A549 (cell line): ENCODE results near the gene PPP1R1C. TPM values are rescaled to one million over a fixed set of nuclear protein-coding genes. Genes with fewer than 3 reads are reported as not detected.

ENCODE experiments used
- ATAC-seq, 2 experiments: fragments of 200-7000 bp in 1 of 2; fragments of >200 bp in 1 of 2; cut with Nextera tagmentation in 1 of 2; cut with Tn5 transposase in 1 of 2; 3 replicates each; pipeline versions ENCODE4 v1.8.0 to v1.9.1; 2018 to 2020; ENCODE audit warnings: mild to moderate bottlenecking in 1 of 2, moderate library complexity in 1 of 2
- CTCF ChIA-PET: fragments of 300-600 bp; sonication (Branson Sonifier 250); formaldehyde crosslinking; extraction: SDS; loops from one replicate; lab custom pipeline; 2021; ENCODE audit warnings: antibody characterized with exemption, inconsistent platforms; lab: Yijun Ruan, JAX
- POLR2A ChIA-PET: fragments of 350-600 bp; formaldehyde crosslinking; extraction: SDS; loops from one replicate; lab custom pipeline; 2021; ENCODE audit warnings: antibody characterized with exemption, inconsistent platforms; lab: Yijun Ruan, JAX
- DNase-seq, 2 experiments: peaks; one replicate each; pipeline versions ENCODE4 v3.0.0 to v3.0.0-alpha.2; 2011 to 2016; ENCODE audit warnings: low read depth in 1 of 2, low spot score in 1 of 2
- FAIRE-seq: peaks from 2 replicates; lab custom pipeline; 2011; peaks lifted over from hg19 to GRCh38; lab: Jason Lieb, UNC
- H3K27ac ChIP-seq, 2 experiments: fragments of >200 bp; sonication (Bioruptor Twin); formaldehyde crosslinking; 3 replicates each; pipeline ENCODE4 v1.5.1; 2016 to 2017
- H3K4me1 ChIP-seq: fragments of >200 bp; sonication (Bioruptor Twin); formaldehyde crosslinking; 3 replicates; pipeline ENCODE4 v1.6.1; 2016
- H3K4me2 ChIP-seq: fragments of >200 bp; sonication (Bioruptor Twin); formaldehyde crosslinking; 3 replicates; pipeline ENCODE4 v1.6.1; 2016
- H3K4me3 ChIP-seq: fragments of >200 bp; sonication (Bioruptor Twin); formaldehyde crosslinking; 3 replicates; pipeline ENCODE4 v1.5.1; 2016
- H3K9me3 ChIP-seq: fragments of >200 bp; sonication (Bioruptor Twin); formaldehyde crosslinking; 3 replicates; pipeline ENCODE4 v1.6.1; 2016
- CBX8 ChIP-seq: fragments of 200-600 bp; sonication (generic); IDR thresholded peaks from 2 replicates; pipeline ENCODE4 v1.6.1; 2016
- CHD2 ChIP-seq: fragments of 150-350 bp; IDR thresholded peaks from 2 replicates; pipeline ENCODE4 v1.6.1; 2014; ENCODE audit warnings: low read length; ENCODE audit not compliant: partially characterized antibody
- EHF ChIP-seq: fragments of 250-450 bp; sonication (Bioruptor Pico); IDR thresholded peaks from 2 replicates; pipeline ENCODE4 v1.5.0; 2020; ENCODE audit warnings: mild to moderate bottlenecking
- FOSB ChIP-seq: fragments of 250-450 bp; sonication (Bioruptor Pico); IDR thresholded peaks from 2 replicates; pipeline ENCODE4 v1.5.0; 2020; ENCODE audit warnings: mild to moderate bottlenecking, moderate library complexity
- FOSL2 ChIP-seq, 2 experiments: fragments of 450-650 bp in 1 of 2; fragments of >200 bp in 1 of 2; sonication (Bioruptor Twin) in 1 of 2; formaldehyde crosslinking; IDR thresholded peaks; 2 replicates each; pipeline versions ENCODE4 v1.5.0 to v1.6.1; 2016 to 2020; ENCODE audit warnings: mild to moderate bottlenecking in 1 of 2, moderate library complexity in 1 of 2
- GATA3 ChIP-seq: IDR thresholded peaks from 2 replicates; pipeline ENCODE4 v1.6.1; 2012; ENCODE audit warnings: borderline replicate concordance
- HOXB13 ChIP-seq: fragments of 250-450 bp; sonication (Bioruptor Pico); IDR thresholded peaks from 2 replicates; pipeline ENCODE4 v1.5.0; 2020; ENCODE audit warnings: low read depth, mild to moderate bottlenecking, moderate library complexity
- KDM5A ChIP-seq: fragments of 200-600 bp; sonication (generic); IDR thresholded peaks from 2 replicates; pipeline ENCODE4 v1.6.1; 2016; ENCODE audit warnings: antibody characterized with exemption, mild to moderate bottlenecking
- MYC ChIP-seq: IDR thresholded peaks from 2 replicates; pipeline ENCODE4 v1.6.1; 2012; ENCODE audit warnings: mild to moderate bottlenecking, inconsistent platforms, low read length, improper control_type of control experiment, borderline replicate concordance
- NR3C1 ChIP-seq: fragments of >200 bp; sonication (Bioruptor Twin); formaldehyde crosslinking; IDR thresholded peaks from 3 replicates; pipeline ENCODE4 v1.6.1; 2017
- RFX5 ChIP-seq: fragments of 450-650 bp; IDR thresholded peaks from 2 replicates; pipeline ENCODE4 v1.7.1; 2014; ENCODE audit warnings: antibody characterized with exemption, mild to moderate bottlenecking, moderate library complexity
- RNF2 ChIP-seq: fragments of 200-600 bp; sonication (generic); IDR thresholded peaks from 2 replicates; pipeline ENCODE4 v1.6.1; 2016; ENCODE audit warnings: low read depth, mild to moderate bottlenecking, antibody characterized with exemption, moderate library complexity, borderline replicate concordance
- SMC3 ChIP-seq: fragments of >200 bp; sonication (Bioruptor Twin); formaldehyde crosslinking; IDR thresholded peaks from 3 replicates; pipeline ENCODE4 v1.6.1; 2018; ENCODE audit warnings: inconsistent platforms
- TFCP2L1 ChIP-seq: fragments of 250-450 bp; sonication (Bioruptor Pico); IDR thresholded peaks from 2 replicates; pipeline ENCODE4 v1.5.0; 2021; ENCODE audit warnings: mild to moderate bottlenecking
- WGBS: methylation state at CpG from one replicate; pipeline ENCODE4 v1.1.6; 2017; ENCODE audit errors: missing lambda C conversion rate; 5-methylcytosine and 5-hydroxymethylcytosine counted together
- polyA plus RNA-seq, 4 experiments: library from polyadenylated mRNA; depleted of rRNA in 3 of 4; stranded (reverse); fragments of >200 nt; fragmentation: RNase III in 1 of 4; extraction: RNeasy Plus Mini Kit Qiagen cat#74134 plus additional on column Dnase treatment in 1 of 4; gene quantifications; 2 replicates in 3 of 4; 3 replicates in 1 of 4; pipeline ENCODE4 v1.2.3, GENCODE V29; 2011 to 2017
- TF ChIP-seq, protein P1 (sequence below): fragments of 200-600 bp; sonication (generic); IDR thresholded peaks from 2 replicates; pipeline ENCODE4 v1.6.1; 2016; ENCODE audit warnings: antibody characterized with exemption, mild to moderate bottlenecking, moderate library complexity
- TF ChIP-seq, protein P2 (sequence below): IDR thresholded peaks from 2 replicates; pipeline ENCODE4 v1.6.1; 2012
- TF ChIP-seq, protein P3 (sequence below): fragments of >200 bp; sonication (Bioruptor Twin); formaldehyde crosslinking; IDR thresholded peaks from 3 replicates; pipeline ENCODE4 v1.6.1; 2016
- TF ChIP-seq, protein P4 (sequence below): fragments of 250-450 bp; sonication (Bioruptor Pico); IDR thresholded peaks from 2 replicates; pipeline ENCODE4 v1.5.0; 2021; ENCODE audit warnings: mild to moderate bottlenecking, moderate library complexity, borderline replicate concordance
- TF ChIP-seq, protein P5 (sequence below): fragments of 250-450 bp; sonication (Bioruptor Pico); IDR thresholded peaks from 2 replicates; pipeline ENCODE4 v1.5.0; 2020; ENCODE audit warnings: low read depth, mild to moderate bottlenecking, moderate library complexity

Gene PPP1R1C
- polyA plus RNA-seq, 2 of the 4 experiments (the other 2 are of a cell fraction), result 0.81 to 2.7 TPM

DNA sequence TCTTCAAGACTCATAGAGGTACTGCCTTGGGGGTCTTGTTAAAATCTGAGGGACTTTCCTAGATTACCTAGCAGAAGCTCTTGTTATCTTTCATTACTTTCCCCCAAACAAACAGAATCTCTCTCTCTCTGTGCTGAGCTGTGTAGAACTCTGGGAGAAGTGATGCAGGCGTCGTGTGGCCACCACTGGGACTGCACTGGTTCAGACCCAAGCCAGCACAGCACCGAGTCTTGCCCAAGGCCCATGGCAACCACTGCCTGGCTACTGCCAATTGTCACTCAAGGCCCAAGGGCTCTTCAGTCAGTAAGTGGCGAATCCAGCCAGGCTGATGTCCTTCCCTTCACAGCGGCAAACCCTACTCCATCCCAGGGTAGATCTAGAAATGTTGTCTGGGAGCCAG lies 28.6 kb downstream of the PPP1R1C start:
- POLR2A ChIA-PET, result no interaction called here
- CTCF ChIA-PET, result no interaction called here
- 50% methylated on average over 4 of the region's 5 CpGs for whole genome bisulfite sequencing

DNA sequence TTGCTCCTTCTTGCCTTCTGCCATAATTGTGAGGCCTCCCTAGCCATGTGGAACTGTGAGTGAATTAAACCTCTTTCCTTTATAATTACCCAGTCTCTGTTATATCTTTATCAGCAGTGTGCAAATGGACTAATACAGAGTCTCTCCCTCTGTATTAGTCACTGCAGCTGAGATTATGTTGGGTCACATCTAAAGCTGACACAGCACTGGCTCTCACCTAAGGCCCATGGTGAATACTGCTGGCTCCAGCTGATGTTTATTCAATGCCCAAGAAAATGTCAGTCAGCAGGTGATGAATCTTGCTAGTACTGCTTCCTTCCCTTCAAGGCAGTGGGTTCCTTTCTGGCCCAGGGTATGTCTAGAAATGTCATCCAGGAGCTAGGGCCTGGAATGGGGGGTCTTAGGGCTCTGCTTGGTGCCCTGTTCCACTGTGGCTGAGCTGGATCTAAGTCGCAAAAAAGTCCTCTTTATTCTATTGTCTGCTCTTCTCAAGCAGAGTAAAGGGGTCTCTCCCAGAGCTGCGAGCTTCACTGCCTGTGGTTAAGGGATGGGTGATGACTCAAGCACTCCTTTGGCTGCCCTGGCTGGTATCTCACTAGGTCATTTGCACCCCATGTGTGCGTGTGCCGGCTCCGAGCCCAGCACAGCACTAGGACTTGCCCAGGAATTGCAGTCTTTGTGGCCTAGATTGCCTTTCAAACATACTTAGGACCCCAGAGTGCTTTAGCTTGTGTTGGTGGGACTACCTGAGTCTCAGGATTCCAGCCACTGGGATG lies 29.9 kb downstream of the PPP1R1C start:
- H3K4me1 ChIP-seq, result peaks cover 11% of the 10 kb centered on the region
- 74% methylated on average over 5 of the region's 5 CpGs for WGBS
- no peak overlapping the region for H3K4me3 ChIP-seq
- TF ChIP-seq FOSL2 (IDR thresholded peaks at IDR 0.05) (no peak), FOSL2 (CRISPR knock-in tag; IDR thresholded peaks at IDR 0.05) (no peak), TFCP2L1 (CRISPR knock-in tag) (no peak), CHD2 (no peak), RNF2 (no peak), CBX8 (no peak), KDM5A (no peak), RFX5 (no peak), EHF (CRISPR knock-in tag) (no peak), GATA3 (no peak), MYC (no peak), FOSB (no peak)
- TF ChIP-seq, protein P1, sequence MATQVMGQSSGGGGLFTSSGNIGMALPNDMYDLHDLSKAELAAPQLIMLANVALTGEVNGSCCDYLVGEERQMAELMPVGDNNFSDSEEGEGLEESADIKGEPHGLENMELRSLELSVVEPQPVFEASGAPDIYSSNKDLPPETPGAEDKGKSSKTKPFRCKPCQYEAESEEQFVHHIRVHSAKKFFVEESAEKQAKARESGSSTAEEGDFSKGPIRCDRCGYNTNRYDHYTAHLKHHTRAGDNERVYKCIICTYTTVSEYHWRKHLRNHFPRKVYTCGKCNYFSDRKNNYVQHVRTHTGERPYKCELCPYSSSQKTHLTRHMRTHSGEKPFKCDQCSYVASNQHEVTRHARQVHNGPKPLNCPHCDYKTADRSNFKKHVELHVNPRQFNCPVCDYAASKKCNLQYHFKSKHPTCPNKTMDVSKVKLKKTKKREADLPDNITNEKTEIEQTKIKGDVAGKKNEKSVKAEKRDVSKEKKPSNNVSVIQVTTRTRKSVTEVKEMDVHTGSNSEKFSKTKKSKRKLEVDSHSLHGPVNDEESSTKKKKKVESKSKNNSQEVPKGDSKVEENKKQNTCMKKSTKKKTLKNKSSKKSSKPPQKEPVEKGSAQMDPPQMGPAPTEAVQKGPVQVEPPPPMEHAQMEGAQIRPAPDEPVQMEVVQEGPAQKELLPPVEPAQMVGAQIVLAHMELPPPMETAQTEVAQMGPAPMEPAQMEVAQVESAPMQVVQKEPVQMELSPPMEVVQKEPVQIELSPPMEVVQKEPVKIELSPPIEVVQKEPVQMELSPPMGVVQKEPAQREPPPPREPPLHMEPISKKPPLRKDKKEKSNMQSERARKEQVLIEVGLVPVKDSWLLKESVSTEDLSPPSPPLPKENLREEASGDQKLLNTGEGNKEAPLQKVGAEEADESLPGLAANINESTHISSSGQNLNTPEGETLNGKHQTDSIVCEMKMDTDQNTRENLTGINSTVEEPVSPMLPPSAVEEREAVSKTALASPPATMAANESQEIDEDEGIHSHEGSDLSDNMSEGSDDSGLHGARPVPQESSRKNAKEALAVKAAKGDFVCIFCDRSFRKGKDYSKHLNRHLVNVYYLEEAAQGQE, result no peak
- TF ChIP-seq, protein P2, sequence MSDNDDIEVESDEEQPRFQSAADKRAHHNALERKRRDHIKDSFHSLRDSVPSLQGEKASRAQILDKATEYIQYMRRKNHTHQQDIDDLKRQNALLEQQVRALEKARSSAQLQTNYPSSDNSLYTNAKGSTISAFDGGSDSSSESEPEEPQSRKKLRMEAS, result no peak
- TF ChIP-seq, protein P3, sequence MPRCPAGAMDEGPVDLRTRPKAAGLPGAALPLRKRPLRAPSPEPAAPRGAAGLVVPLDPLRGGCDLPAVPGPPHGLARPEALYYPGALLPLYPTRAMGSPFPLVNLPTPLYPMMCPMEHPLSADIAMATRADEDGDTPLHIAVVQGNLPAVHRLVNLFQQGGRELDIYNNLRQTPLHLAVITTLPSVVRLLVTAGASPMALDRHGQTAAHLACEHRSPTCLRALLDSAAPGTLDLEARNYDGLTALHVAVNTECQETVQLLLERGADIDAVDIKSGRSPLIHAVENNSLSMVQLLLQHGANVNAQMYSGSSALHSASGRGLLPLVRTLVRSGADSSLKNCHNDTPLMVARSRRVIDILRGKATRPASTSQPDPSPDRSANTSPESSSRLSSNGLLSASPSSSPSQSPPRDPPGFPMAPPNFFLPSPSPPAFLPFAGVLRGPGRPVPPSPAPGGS, result no peak
- TF ChIP-seq, protein P4, sequence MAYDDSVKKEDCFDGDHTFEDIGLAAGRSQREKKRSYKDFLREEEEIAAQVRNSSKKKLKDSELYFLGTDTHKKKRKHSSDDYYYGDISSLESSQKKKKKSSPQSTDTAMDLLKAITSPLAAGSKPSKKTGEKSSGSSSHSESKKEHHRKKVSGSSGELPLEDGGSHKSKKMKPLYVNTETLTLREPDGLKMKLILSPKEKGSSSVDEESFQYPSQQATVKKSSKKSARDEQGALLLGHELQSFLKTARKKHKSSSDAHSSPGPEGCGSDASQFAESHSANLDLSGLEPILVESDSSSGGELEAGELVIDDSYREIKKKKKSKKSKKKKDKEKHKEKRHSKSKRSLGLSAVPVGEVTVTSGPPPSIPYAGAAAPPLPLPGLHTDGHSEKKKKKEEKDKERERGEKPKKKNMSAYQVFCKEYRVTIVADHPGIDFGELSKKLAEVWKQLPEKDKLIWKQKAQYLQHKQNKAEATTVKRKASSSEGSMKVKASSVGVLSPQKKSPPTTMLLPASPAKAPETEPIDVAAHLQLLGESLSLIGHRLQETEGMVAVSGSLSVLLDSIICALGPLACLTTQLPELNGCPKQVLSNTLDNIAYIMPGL (CRISPR knock-in tag), result no peak
- POLR2A ChIA-PET, result no interaction called here
- no peak overlapping the region for H3K27ac ChIP-seq
- FAIRE-seq (no peak), ATAC-seq (no peak), DNase-seq (no peak)
- no peaks in the 10 kb centered on the region; the same call in 2 of the 3 replicates for H3K9me3 ChIP-seq
- CTCF ChIA-PET, result no interaction called here
- no peak overlapping the region for H3K4me2 ChIP-seq

More for the DNA sequence above, 28.6 kb downstream of the PPP1R1C start:
- ATAC-seq (peak; percentile 73 to 79; a peak in 4 of 6 replicates), DNase-seq (no peak), FAIRE-seq (no peak)
- peaks cover 6% of the 10 kb centered on the region for H3K4me1 ChIP-seq
- TF ChIP-seq HOXB13, result no peak
- TF ChIP-seq TFCP2L1 (CRISPR knock-in tag), result no peak
- no peak for TF ChIP-seq SMC3
- TF ChIP-seq, protein P5, sequence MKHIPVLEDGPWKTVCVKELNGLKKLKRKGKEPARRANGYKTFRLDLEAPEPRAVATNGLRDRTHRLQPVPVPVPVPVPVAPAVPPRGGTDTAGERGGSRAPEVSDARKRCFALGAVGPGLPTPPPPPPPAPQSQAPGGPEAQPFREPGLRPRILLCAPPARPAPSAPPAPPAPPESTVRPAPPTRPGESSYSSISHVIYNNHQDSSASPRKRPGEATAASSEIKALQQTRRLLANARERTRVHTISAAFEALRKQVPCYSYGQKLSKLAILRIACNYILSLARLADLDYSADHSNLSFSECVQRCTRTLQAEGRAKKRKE (CRISPR knock-in tag), result no peak
- no peak for TF ChIP-seq KDM5A
- TF ChIP-seq, protein P3, result no peak
- no peak for TF ChIP-seq NR3C1
- H3K27ac ChIP-seq, result no peak overlapping the region
- no peaks in the 10 kb centered on the region; the same call in 2 of the 3 replicates for H3K9me3 ChIP-seq
- H3K4me3 ChIP-seq, result no peak overlapping the region
- H3K4me2 ChIP-seq, result no peak overlapping the region
